Measurements from ENCODE around the gene ZCCHC2.

The ZCCHC2 gene

GRCh38 chr18:62576271-62576670 is 53.4 kb downstream of the ZCCHC2 start:
- peaks cover 13% of the 10 kb centered on the region for H3K4me1 ChIP-seq (ENCODE audit: control insufficient read depth, low read length)
- no peak overlapping the region for H3K4me2 ChIP-seq (ENCODE audit: low read length)
- H4K20me1 ChIP-seq (ENCODE audit: control insufficient read depth, insufficient read depth, low read depth, low read length), result no peaks in the 10 kb centered on the region
- H3K9me3 ChIP-seq (ENCODE audit: control insufficient read depth, insufficient read depth, low read length), result no peaks in the 10 kb centered on the region
- no peak overlapping the region for H3K4me3 ChIP-seq (ENCODE audit: low read length)
- H3K27ac ChIP-seq (ENCODE audit: low read depth, low read length), result no peak overlapping the region
- H3K36me3 ChIP-seq (ENCODE audit: control insufficient read depth, low read length), result peaks cover 74% of the 10 kb centered on the region
- no peaks in the 10 kb centered on the region for H3K27me3 ChIP-seq (ENCODE audit: control insufficient read depth, low read length)
- peaks cover 12% of the 10 kb centered on the region for H3K79me2 ChIP-seq (ENCODE audit: control insufficient read depth, low read length)
- TF ChIP-seq CTCF (IDR thresholded peaks at IDR 0.05; ENCODE audit: low read depth, low read length, poor library complexity, severe bottlenecking), result no peak
- no peak for TF ChIP-seq EZH2phosphoT487 (IDR thresholded peaks at IDR 0.05; ENCODE audit: borderline replicate concordance, low read length)
- H3F3A ChIP-seq (ENCODE audit: control insufficient read depth, insufficient read depth), result no peaks in the 10 kb centered on the region
- H3K9me2 ChIP-seq (replicated peaks; ENCODE audit: control insufficient read depth, low read length), result no peaks in the 10 kb centered on the region

- Histone ChIP-seq H3K4me1 (ENCODE audit: control insufficient read depth, low read length) (peaks cover 13% of the 10 kb centered on the region), H3K36me3 (ENCODE audit: control insufficient read depth, low read length) (peaks cover 66% of the 10 kb centered on the region), H3K27ac (ENCODE audit: low read depth, low read length) (no peak overlapping the region), H3F3A (ENCODE audit: control insufficient read depth, insufficient read depth) (no peaks in the 10 kb centered on the region), H4K20me1 (ENCODE audit: control insufficient read depth, insufficient read depth, low read depth, low read length) (no peaks in the 10 kb centered on the region), H3K4me3 (ENCODE audit: low read length) (no peak overlapping the region), H3K27me3 (ENCODE audit: control insufficient read depth, low read length) (no peaks in the 10 kb centered on the region), H3K79me2 (ENCODE audit: control insufficient read depth, low read length) (peaks cover 12% of the 10 kb centered on the region), H3K4me2 (ENCODE audit: low read length) (no peak overlapping the region), H3K9me2 (replicated peaks; ENCODE audit: control insufficient read depth, low read length) (no peaks in the 10 kb centered on the region), H3K9me3 (ENCODE audit: control insufficient read depth, insufficient read depth, low read length) (no peaks in the 10 kb centered on the region)
- no peak for TF ChIP-seq CTCF (IDR thresholded peaks at IDR 0.05; ENCODE audit: low read depth, low read length, poor library complexity, severe bottlenecking)
- TF ChIP-seq EZH2phosphoT487 (IDR thresholded peaks at IDR 0.05; ENCODE audit: borderline replicate concordance, low read length), result no peak
These were observed 54.2 kb downstream of the ZCCHC2 start for GRCh38 chr18:62576845-62577512.

GRCh38 chr18:62577765-62578164 is 54.9 kb downstream of the ZCCHC2 start:
- no peaks in the 10 kb centered on the region for H3K9me2 ChIP-seq (replicated peaks; ENCODE audit: control insufficient read depth, low read length)
- H3F3A ChIP-seq (ENCODE audit: control insufficient read depth, insufficient read depth), result no peaks in the 10 kb centered on the region
- peaks cover 12% of the 10 kb centered on the region for H3K79me2 ChIP-seq (ENCODE audit: control insufficient read depth, low read length)
- H4K20me1 ChIP-seq (ENCODE audit: control insufficient read depth, insufficient read depth, low read depth, low read length), result no peaks in the 10 kb centered on the region
- no peak overlapping the region for H3K4me3 ChIP-seq (ENCODE audit: low read length)
- no peaks in the 10 kb centered on the region for H3K9me3 ChIP-seq (ENCODE audit: control insufficient read depth, insufficient read depth, low read length)
- no peak overlapping the region for H3K4me2 ChIP-seq (ENCODE audit: low read length)
- TF ChIP-seq EZH2phosphoT487 (IDR thresholded peaks at IDR 0.05; ENCODE audit: borderline replicate concordance, low read length), result no peak
- no peak for TF ChIP-seq CTCF (IDR thresholded peaks at IDR 0.05; ENCODE audit: low read depth, low read length, poor library complexity, severe bottlenecking)
- H3K27ac ChIP-seq (ENCODE audit: low read depth, low read length), result no peak overlapping the region
- H3K4me1 ChIP-seq (ENCODE audit: control insufficient read depth, low read length), result peaks cover 13% of the 10 kb centered on the region
- no peaks in the 10 kb centered on the region for H3K27me3 ChIP-seq (ENCODE audit: control insufficient read depth, low read length)
- H3K36me3 ChIP-seq (ENCODE audit: control insufficient read depth, low read length), result peaks cover 59% of the 10 kb centered on the region
